ENCODE measurements around the gene FAM184B. TPM values are rescaled to one million over a fixed set of nuclear protein-coding genes. Genes with fewer than 3 reads are reported as not detected.

The FAM184B gene
- total RNA-seq, 6 experiments from 2014 or later, result not detected

- Histone ChIP-seq H3K9me3 (no peaks in the 10 kb centered on the region), H3K4me1 (peaks cover 0 to 11% (median 0%) of the 10 kb centered on the region in 4 donors), H3K27me3 (no peaks in the 10 kb centered on the region), H3K4me3 (no peak overlapping the region), H3K27ac (no peak overlapping the region), H3K36me3 (no peaks in the 10 kb centered on the region)
- ATAC-seq (no peak), DNase-seq (no peak)
- WGBS (ENCODE audit: insufficient coverage, low coverage, low lambda C conversion rate, missing lambda C conversion rate), result 76% methylated on average over 5 of the region's 5 CpGs
- TF ChIP-seq CTCF (IDR thresholded peaks at IDR 0.05) (no peak), POLR2A (IDR thresholded peaks at IDR 0.05) (no peak)
- intact Hi-C loops (cut with DNase I), result no loop called here
These were observed 4.4 kb upstream of the FAM184B start for GRCh38 chr4:17785858-17786257.

GRCh38 chr4:17780501-17781299 is 721 bp downstream of the FAM184B start:
- Histone ChIP-seq H3K27me3 (no peaks in the 10 kb centered on the region), H3K4me1 (peaks cover 0 to 16% (median 0%) of the 10 kb centered on the region in 4 donors), H3K9me3 (no peaks in the 10 kb centered on the region), H3K36me3 (no peaks in the 10 kb centered on the region), H3K4me3 (peak overlapping the region; percentile 9 to 34 (median 14)), H3K27ac (no peak overlapping the region)
- TF ChIP-seq CTCF (IDR thresholded peaks at IDR 0.05) (no peak), POLR2A (IDR thresholded peaks at IDR 0.05) (no peak)
- WGBS (ENCODE audit: insufficient coverage, low coverage, low lambda C conversion rate, missing lambda C conversion rate), result 27% methylated on average over 8 of the region's 31 CpGs
- intact Hi-C loops (cut with DNase I), result no loop called here
- peak; percentile 43 to 77 (median 64) for ATAC-seq
- DNase-seq, result no peak

GRCh38 chr4:17778431-17778830 is 3.0 kb downstream of the FAM184B start:
- Histone ChIP-seq H3K36me3 (no peaks in the 10 kb centered on the region), H3K27ac (no peak overlapping the region), H3K27me3 (no peaks in the 10 kb centered on the region), H3K4me1 (peaks cover 0 to 16% (median 0%) of the 10 kb centered on the region in 4 donors), H3K4me3 (no peak overlapping the region), H3K9me3 (no peaks in the 10 kb centered on the region)
- no peak for ATAC-seq
- no peak for DNase-seq
- no peak for TF ChIP-seq POLR2A (IDR thresholded peaks at IDR 0.05)
- TF ChIP-seq CTCF (IDR thresholded peaks at IDR 0.05), result no peak
- WGBS (ENCODE audit: insufficient coverage, low coverage, low lambda C conversion rate, missing lambda C conversion rate), result 79% methylated on average over 3 of the region's 3 CpGs
- intact Hi-C loops (cut with DNase I), result no loop called here

GRCh38 chr4:17773135-17773698 is 8.2 kb downstream of the FAM184B start:
- ATAC-seq (no peak), DNase-seq (no peak)
- H3K27me3 ChIP-seq, result no peaks in the 10 kb centered on the region
- no peak for TF ChIP-seq CTCF (IDR thresholded peaks at IDR 0.05)
- TF ChIP-seq POLR2A (IDR thresholded peaks at IDR 0.05), result no peak
- no peaks in the 10 kb centered on the region for H3K9me3 ChIP-seq
- H3K4me3 ChIP-seq, result no peak overlapping the region
- no peak overlapping the region for H3K27ac ChIP-seq
- no peaks in the 10 kb centered on the region for H3K36me3 ChIP-seq
- WGBS (ENCODE audit: insufficient coverage, low coverage, low lambda C conversion rate, missing lambda C conversion rate), result 77% methylated on average over 9 of the region's 10 CpGs
- intact Hi-C loops (cut with DNase I), result no loop called here
- H3K4me1 ChIP-seq, result no peaks in the 10 kb centered on the region
